Measurements from ENCODE around the gene BLVRB.

- no peak for TF ChIP-seq ELF4 (CRISPR knock-in tag; IDR thresholded peaks at IDR 0.05; ENCODE audit: low read depth)
- no peak for TF ChIP-seq ZNF263 (CRISPR knock-in tag; IDR thresholded peaks at IDR 0.05; ENCODE audit: low read depth)
- no peak for TF ChIP-seq TEAD4 (CRISPR knock-in tag; IDR thresholded peaks at IDR 0.05)
- no peak for TF ChIP-seq HMGXB4 (CRISPR knock-in tag; IDR thresholded peaks at IDR 0.05)
- TF ChIP-seq ZBTB21 (CRISPR knock-in tag; IDR thresholded peaks at IDR 0.05; ENCODE audit: borderline replicate concordance) = no peak
- TF ChIP-seq CTCF (IDR thresholded peaks at IDR 0.05) = peak; percentile 80
- TF ChIP-seq FOXJ3 (CRISPR knock-in tag; IDR thresholded peaks at IDR 0.05; ENCODE audit: borderline replicate concordance) = no peak
- TF ChIP-seq MAX (CRISPR knock-in tag; IDR thresholded peaks at IDR 0.05) = peak; percentile 69
- no peak for TF ChIP-seq ATF2 (CRISPR knock-in tag; IDR thresholded peaks at IDR 0.05; ENCODE audit: borderline replicate concordance, low read depth)
These were observed 39.9 kb downstream of the BLVRB start, which contains the start of gene SERTAD1 for GRCh38 chr19:40425450-40426287.
